Naive thymus-derived CD4-positive, alpha-beta T cell (primary cell): ENCODE data around the gene UGGT2. TPM values are rescaled to one million over a fixed set of nuclear protein-coding genes. Genes with fewer than 3 reads are reported as not detected.

Experiments used
- ATAC-seq: fragments of 150-1000 bp; cut with Tn5 transposase; 2 replicates; pipeline ENCODE4 v1.10.0; 2021; ENCODE audit warnings: mild to moderate bottlenecking, moderate library complexity
- CTCF ChIA-PET: fragments of 350-600 bp; sonication (Branson Sonifier 250); formaldehyde crosslinking; loops from one replicate; lab custom pipeline; 2021; ENCODE audit warnings: antibody characterized with exemption; lab: Charles Lee
- POLR2A ChIA-PET: fragments of 350-600 bp; sonication (Branson Sonifier 250); formaldehyde crosslinking; loops from one replicate; lab custom pipeline; 2021; ENCODE audit warnings: antibody characterized with exemption, inconsistent platforms; lab: Charles Lee
- DNase-seq, 9 donors: peaks; one replicate each; pipeline versions ENCODE4 v3.0.0 to v3.0.0-alpha.2; 2020 to 2022; ENCODE audit warnings: mixed read lengths in 1 of 9
- H3K27ac ChIP-seq: one replicate; pipeline ENCODE4 v1.7.0; 2013; ENCODE audit warnings: mild to moderate bottlenecking, low read depth, low read length, moderate library complexity
- H3K27me3 ChIP-seq, 2 donors: one replicate each; pipeline ENCODE4 v1.7.0; 2013; ENCODE audit warnings: low read length in 2 of 2, mild to moderate bottlenecking in 2 of 2, moderate library complexity in 2 of 2; ENCODE audit not compliant: control insufficient read depth in 2 of 2, insufficient read depth in 2 of 2
- H3K36me3 ChIP-seq, 3 experiments: 1 replicate in 2 of 3; 2 replicates in 1 of 3; pipeline ENCODE4 v1.7.0; 2013; ENCODE audit warnings: low read length in 3 of 3, mild to moderate bottlenecking in 3 of 3, moderate library complexity in 1 of 3; ENCODE audit not compliant: insufficient read depth in 3 of 3, control insufficient read depth in 2 of 3
- H3K4me1 ChIP-seq, 2 donors: one replicate each; pipeline ENCODE4 v1.7.0; 2013; ENCODE audit warnings: low read length in 2 of 2, mild to moderate bottlenecking in 2 of 2, moderate library complexity in 1 of 2; ENCODE audit not compliant: control insufficient read depth in 2 of 2, insufficient read depth in 2 of 2
- H3K4me3 ChIP-seq: 2 replicates; pipeline ENCODE4 v1.7.0; 2013; ENCODE audit warnings: mild to moderate bottlenecking, low read length
- H3K9me3 ChIP-seq, 3 experiments: 1 replicate in 2 of 3; 2 replicates in 1 of 3; pipeline ENCODE4 v1.7.0; 2013; ENCODE audit warnings: low read length in 3 of 3; ENCODE audit not compliant: control insufficient read depth in 2 of 3
- H3K27ac Mint-ChIP-seq, 9 donors: one replicate each; pipeline ENCODE4 v1.8.0; 2020 to 2022; ENCODE audit warnings: mixed read lengths in 9 of 9, mild to moderate bottlenecking in 8 of 9, moderate library complexity in 5 of 9, inconsistent platforms in 2 of 9
- H3K27me3 Mint-ChIP-seq, 5 donors: one replicate each; pipeline ENCODE4 v1.8.0; 2021 to 2022; ENCODE audit warnings: mixed read lengths in 5 of 5, mild to moderate bottlenecking in 1 of 5
- H3K36me3 Mint-ChIP-seq, 5 donors: one replicate each; pipeline ENCODE4 v1.8.0; 2020 to 2022; ENCODE audit warnings: mixed read lengths in 5 of 5, mild to moderate bottlenecking in 3 of 5, inconsistent platforms in 1 of 5
- H3K4me1 Mint-ChIP-seq, 7 donors: one replicate each; pipeline ENCODE4 v1.8.0; 2020 to 2022; ENCODE audit warnings: mixed read lengths in 7 of 7, mild to moderate bottlenecking in 3 of 7, inconsistent platforms in 1 of 7
- H3K4me3 Mint-ChIP-seq, 10 donors: one replicate each; pipeline ENCODE4 v1.8.0; 2020 to 2022; ENCODE audit warnings: mild to moderate bottlenecking in 10 of 10, mixed read lengths in 10 of 10, moderate library complexity in 6 of 10, inconsistent platforms in 2 of 10
- H3K9me3 Mint-ChIP-seq, 11 donors: one replicate each; pipeline ENCODE4 v1.8.0; 2020 to 2022; ENCODE audit warnings: mixed read lengths in 11 of 11, mild to moderate bottlenecking in 4 of 11, inconsistent platforms in 1 of 11, moderate library complexity in 1 of 11
- intact Hi-C, 2 donors: fragments of 100-400 bp; cut with micrococcal nuclease; formaldehyde crosslinking; loops; one replicate each; pipeline ENCODE4 v1.15.1; 2023
- polyA plus RNA-seq, 2 donors: library from polyadenylated mRNA; unstranded; fragments of 300-500 nt; fragmentation: Illumina TruSeq; gene quantifications; one replicate each; pipeline ENCODE4 v1.2.3, GENCODE V29; 2021
- total RNA-seq, 6 experiments: library from RNA in 5 of 6; stranded (reverse) in 5 of 6; gene quantifications; 1 replicate in 5 of 6; 2 replicates in 1 of 6; pipeline ENCODE4 v1.2.3 and lab custom pipeline; 2021 to 2026

UGGT2 gene
- total and polyA plus RNA-seq, 7 experiments from 2014 or later, result 0.22 to 6.5 (median 0.51) TPM; not detected in 3

- H3K4me1 ChIP-seq, result no peaks in the 10 kb centered on the region
- H3K27ac Mint-ChIP-seq, result no peak overlapping the region
- no peaks in the 10 kb centered on the region for H3K9me3 ChIP-seq
- no peaks in the 10 kb centered on the region for H3K36me3 Mint-ChIP-seq
- CTCF ChIA-PET, result no interaction called here
- intact Hi-C loops, result no loop called here
- peaks cover 0 to 21% (median 8%) of the 10 kb centered on the region in 5 donors for H3K27me3 Mint-ChIP-seq
- DNase-seq, result no peak
- H3K9me3 Mint-ChIP-seq, result no peaks in the 10 kb centered on the region
- H3K27ac ChIP-seq, result no peak overlapping the region
- H3K4me3 ChIP-seq, result no peak overlapping the region
- H3K4me3 Mint-ChIP-seq, result no peak overlapping the region
- POLR2A ChIA-PET, result no interaction called here
- no peak for ATAC-seq
- no peaks in the 10 kb centered on the region for H3K36me3 ChIP-seq
- no peaks in the 10 kb centered on the region for H3K27me3 ChIP-seq
- no peaks in the 10 kb centered on the region for H3K4me1 Mint-ChIP-seq
These were observed 171.1 kb downstream of the UGGT2 start for GRCh38 chr13:95882121-95882520.

GRCh38 chr13:95880331-95880730 lies 172.9 kb downstream of the UGGT2 start:
- ATAC-seq (no peak), DNase-seq (no peak)
- no peaks in the 10 kb centered on the region for H3K4me1 Mint-ChIP-seq
- ChIA-PET CTCF (no interaction called here), POLR2A (no interaction called here)
- peaks cover 0 to 16% (median 8%) of the 10 kb centered on the region in 5 donors for H3K27me3 Mint-ChIP-seq
- H3K36me3 Mint-ChIP-seq, result no peaks in the 10 kb centered on the region
- Histone ChIP-seq H3K27ac (no peak overlapping the region), H3K9me3 (no peaks in the 10 kb centered on the region), H3K27me3 (no peaks in the 10 kb centered on the region), H3K36me3 (no peaks in the 10 kb centered on the region), H3K4me1 (no peaks in the 10 kb centered on the region), H3K4me3 (no peak overlapping the region)
- H3K4me3 Mint-ChIP-seq, result no peak overlapping the region
- H3K27ac Mint-ChIP-seq, result no peak overlapping the region
- H3K9me3 Mint-ChIP-seq, result no peaks in the 10 kb centered on the region
- intact Hi-C loops, result no loop called here

- Mint-ChIP-seq H3K4me3 (no peak overlapping the region), H3K27me3 (peaks cover 0 to 13% (median 3%) of the 10 kb centered on the region in 5 donors), H3K4me1 (peaks cover 0 to 1% (median 0%) of the 10 kb centered on the region in 7 donors), H3K27ac (no peak overlapping the region), H3K36me3 (no peaks in the 10 kb centered on the region), H3K9me3 (peaks cover 0 to 5% (median 0%) of the 10 kb centered on the region in 11 donors)
- Histone ChIP-seq H3K36me3 (no peaks in the 10 kb centered on the region), H3K4me1 (no peaks in the 10 kb centered on the region), H3K27ac (no peak overlapping the region), H3K27me3 (no peaks in the 10 kb centered on the region), H3K9me3 (no peaks in the 10 kb centered on the region), H3K4me3 (no peak overlapping the region)
- ChIA-PET CTCF (no interaction called here), POLR2A (no interaction called here)
- ATAC-seq, result no peak
- no peak for DNase-seq
- intact Hi-C loops, result no loop called here
These were observed 178.9 kb downstream of the UGGT2 start for GRCh38 chr13:95874286-95874685.

- H3K4me1 ChIP-seq, result no peaks in the 10 kb centered on the region
- peaks cover 0 to 5% (median 0%) of the 10 kb centered on the region in 11 donors for H3K9me3 Mint-ChIP-seq
- ATAC-seq (no peak), DNase-seq (no peak)
- H3K9me3 ChIP-seq, result no peaks in the 10 kb centered on the region
- intact Hi-C loops, result no loop called here
- H3K36me3 Mint-ChIP-seq, result no peaks in the 10 kb centered on the region
- H3K27ac Mint-ChIP-seq, result no peak overlapping the region
- H3K4me3 ChIP-seq, result no peak overlapping the region
- ChIA-PET POLR2A (no interaction called here), CTCF (no interaction called here)
- peaks cover 0 to 19% (median 8%) of the 10 kb centered on the region in 5 donors for H3K27me3 Mint-ChIP-seq
- H3K4me1 Mint-ChIP-seq, result peaks cover 0 to 1% (median 0%) of the 10 kb centered on the region in 7 donors
- H3K27ac ChIP-seq, result no peak overlapping the region
- H3K27me3 ChIP-seq, result no peaks in the 10 kb centered on the region
- no peaks in the 10 kb centered on the region for H3K36me3 ChIP-seq
- no peak overlapping the region for H3K4me3 Mint-ChIP-seq
These were observed 182.8 kb downstream of the UGGT2 start for GRCh38 chr13:95870421-95870820.

- Mint-ChIP-seq H3K4me1 (no peaks in the 10 kb centered on the region), H3K4me3 (no peak overlapping the region), H3K27me3 (peaks cover 0 to 13% (median 7%) of the 10 kb centered on the region in 5 donors), H3K27ac (no peak overlapping the region), H3K9me3 (no peaks in the 10 kb centered on the region), H3K36me3 (no peaks in the 10 kb centered on the region)
- intact Hi-C loops, result no loop called here
- DNase-seq, result no peak
- CTCF ChIA-PET, result no interaction called here
- H3K4me1 ChIP-seq, result no peaks in the 10 kb centered on the region
- H3K36me3 ChIP-seq, result no peaks in the 10 kb centered on the region
- no peak overlapping the region for H3K4me3 ChIP-seq
- no peak overlapping the region for H3K27ac ChIP-seq
- no peak for ATAC-seq
- POLR2A ChIA-PET, result no interaction called here
- no peaks in the 10 kb centered on the region for H3K9me3 ChIP-seq
- H3K27me3 ChIP-seq, result no peaks in the 10 kb centered on the region
These were observed 188.1 kb downstream of the UGGT2 start for GRCh38 chr13:95865080-95865615.

- H3K9me3 ChIP-seq, result no peaks in the 10 kb centered on the region
- Mint-ChIP-seq H3K4me3 (no peak overlapping the region), H3K9me3 (no peaks in the 10 kb centered on the region), H3K36me3 (no peaks in the 10 kb centered on the region), H3K4me1 (no peaks in the 10 kb centered on the region), H3K27ac (no peak overlapping the region), H3K27me3 (peaks cover 0 to 19% (median 6%) of the 10 kb centered on the region in 5 donors)
- no peaks in the 10 kb centered on the region for H3K27me3 ChIP-seq
- DNase-seq, result no peak
- H3K4me1 ChIP-seq, result no peaks in the 10 kb centered on the region
- H3K4me3 ChIP-seq, result no peak overlapping the region
- no peak overlapping the region for H3K27ac ChIP-seq
- intact Hi-C loops, result no loop called here
- ATAC-seq, result no peak
- H3K36me3 ChIP-seq, result no peaks in the 10 kb centered on the region
- ChIA-PET CTCF (no interaction called here), POLR2A (no interaction called here)
These were observed 190.8 kb downstream of the UGGT2 start for GRCh38 chr13:95862408-95862807.

GRCh38 chr13:95861296-95861695 lies 191.9 kb downstream of the UGGT2 start:
- no peaks in the 10 kb centered on the region for H3K9me3 ChIP-seq
- ATAC-seq (no peak), DNase-seq (no peak)
- no peak overlapping the region for H3K4me3 ChIP-seq
- ChIA-PET CTCF (no interaction called here), POLR2A (interaction anchor here (0.5 kb wide), 1 partner anchor 1006 kb away, joined by 3 read pairs; no protein-coding TSS in a partner anchor)
- Mint-ChIP-seq H3K27ac (no peak overlapping the region), H3K4me3 (no peak overlapping the region), H3K4me1 (no peaks in the 10 kb centered on the region), H3K9me3 (no peaks in the 10 kb centered on the region), H3K36me3 (no peaks in the 10 kb centered on the region), H3K27me3 (peaks cover 0 to 18% (median 0%) of the 10 kb centered on the region in 5 donors)
- H3K36me3 ChIP-seq, result no peaks in the 10 kb centered on the region
- intact Hi-C loops, result no loop called here
- no peaks in the 10 kb centered on the region for H3K27me3 ChIP-seq
- no peak overlapping the region for H3K27ac ChIP-seq
- no peaks in the 10 kb centered on the region for H3K4me1 ChIP-seq
